Measurements from ENCODE around the gene DVL2. TPM values are rescaled to one million over a fixed set of nuclear protein-coding genes. Genes with fewer than 3 reads are reported as not detected.

Gene DVL2
- total RNA-seq, 1 experiment from 2014 or later = 34.9 TPM

GRCh38 chr17:7239091-7240027 lies 5.0 kb upstream of the DVL2 start, which contains the start of gene PHF23:
Gene PHF23, minus strand, starts transcription at chr17:7239457. Its CDS starts 178 bp downstream, at chr17:7239279.
- DNase-seq (ENCODE audit: unreplicated experiment) = peak; percentile 99
- TF ChIP-seq CTCF (IDR thresholded peaks at IDR 0.05; ENCODE audit: unreplicated experiment) = no peak
- Mint-ChIP-seq H3K4me3 (ENCODE audit: unreplicated experiment) (peak within 1 kb of the TSS; percentile 100), H3K9me3 (ENCODE audit: unreplicated experiment) (no peaks in the 10 kb centered on the region), H3K36me3 (ENCODE audit: insufficient read depth, unreplicated experiment) (peaks cover 89% of the 10 kb centered on the region), H3K4me1 (ENCODE audit: insufficient read depth, unreplicated experiment) (peaks cover 47% of the 10 kb centered on the region), H3K27ac (ENCODE audit: low read depth, unreplicated experiment) (peak within 1 kb of the TSS; percentile 91), H3K27me3 (ENCODE audit: insufficient read depth, unreplicated experiment) (no peaks in the 10 kb centered on the region)
- CTCF ChIA-PET = interaction anchor here (0.6 to 1.7 kb wide), 6 partner anchors 10 to 311 kb away, joined by 3 to 4 read pairs (median 3); no protein-coding TSS in a partner anchor
- POLR2A ChIA-PET = interaction anchor here (0.6 to 14.3 kb wide), 16 partner anchors 8 to 448 kb away, joined by 3 to 278 read pairs (median 6); partner anchors contain the start of genes ACADVL, CTDNEP1, DLG4 and ELP5
- no TSS peak for BruUV-seq (replicated peaks)
- intact Hi-C loops (cut with micrococcal nuclease) = no loop called here

GRCh38 chr17:7238420-7239090 lies 4.2 kb upstream of the DVL2 start:
- peaks cover 88% of the 10 kb centered on the region for H3K36me3 Mint-ChIP-seq (ENCODE audit: insufficient read depth, unreplicated experiment)
- CTCF ChIA-PET = interaction anchor here (0.6 to 1.1 kb wide), 3 partner anchors 18 to 311 kb away, joined by 3 to 4 read pairs (median 3); no protein-coding TSS in a partner anchor
- BruUV-seq (replicated peaks) = no TSS peak

GRCh38 chr17:7237761-7238419 lies 3.6 kb upstream of the DVL2 start:
- H3K4me3 Mint-ChIP-seq (ENCODE audit: unreplicated experiment) = peak overlapping the region; percentile 100
- H3K36me3 Mint-ChIP-seq (ENCODE audit: insufficient read depth, unreplicated experiment) = peaks cover 88% of the 10 kb centered on the region
- no peaks in the 10 kb centered on the region for H3K27me3 Mint-ChIP-seq (ENCODE audit: insufficient read depth, unreplicated experiment)
- ChIA-PET CTCF (interaction anchor here (1.6 kb wide), 1 partner anchor 192 kb away, joined by 4 read pairs; no protein-coding TSS in a partner anchor), POLR2A (interaction anchor here (0.6 to 14.3 kb wide), 12 partner anchors 12 to 448 kb away, joined by 3 to 278 read pairs (median 5); partner anchors contain the start of genes ACADVL, CTDNEP1, DLG4 and ELP5)
- no TSS peak for BruUV-seq (replicated peaks)
- peaks cover 41% of the 10 kb centered on the region for H3K4me1 Mint-ChIP-seq (ENCODE audit: insufficient read depth, unreplicated experiment)
- H3K9me3 Mint-ChIP-seq (ENCODE audit: unreplicated experiment) = no peaks in the 10 kb centered on the region
- intact Hi-C loops (cut with micrococcal nuclease) = no loop called here
- TF ChIP-seq CTCF (IDR thresholded peaks at IDR 0.05; ENCODE audit: unreplicated experiment) = no peak
- DNase-seq (ENCODE audit: unreplicated experiment) = peak; percentile 62
- H3K27ac Mint-ChIP-seq (ENCODE audit: low read depth, unreplicated experiment) = peak overlapping the region; percentile 91

More at GRCh38 chr17:7238420-7239090, 4.2 kb upstream of the DVL2 start:
- H3K4me3 Mint-ChIP-seq (ENCODE audit: unreplicated experiment) = peak overlapping the region; percentile 100
- H3K27me3 Mint-ChIP-seq (ENCODE audit: insufficient read depth, unreplicated experiment) = no peaks in the 10 kb centered on the region
- no peak for TF ChIP-seq CTCF (IDR thresholded peaks at IDR 0.05; ENCODE audit: unreplicated experiment)
- no peak for DNase-seq (ENCODE audit: unreplicated experiment)
- no peaks in the 10 kb centered on the region for H3K9me3 Mint-ChIP-seq (ENCODE audit: unreplicated experiment)
- H3K4me1 Mint-ChIP-seq (ENCODE audit: insufficient read depth, unreplicated experiment) = peaks cover 46% of the 10 kb centered on the region
- POLR2A ChIA-PET = interaction anchor here (0.7 to 14.3 kb wide), 12 partner anchors 12 to 448 kb away, joined by 3 to 278 read pairs (median 5); partner anchors contain the start of genes ACADVL, CTDNEP1, DLG4 and ELP5
- intact Hi-C loops (cut with micrococcal nuclease) = no loop called here
- peak overlapping the region; percentile 91 for H3K27ac Mint-ChIP-seq (ENCODE audit: low read depth, unreplicated experiment)
